OCI-LY1 (cell line): Measurements from ENCODE around the gene TNN.

Experiments
- H2AFZ ChIP-seq: fragments of 200-600 bp; sonication (generic), shearing (Covaris generic); 2 replicates; pipeline ENCODE4 v1.6.0; 2014; ENCODE audit warnings: antibody characterized with exemption, mild to moderate bottlenecking, low read length
- H3F3A ChIP-seq: fragments of 200-600 bp; sonication (generic), shearing (Covaris generic); 2 replicates; pipeline ENCODE4 v1.6.0; 2014; ENCODE audit warnings: mild to moderate bottlenecking, antibody characterized with exemption, low read length, moderate library complexity; ENCODE audit not compliant: insufficient read depth
- H3K27ac ChIP-seq: fragments of 200-600 bp; sonication (generic); 2 replicates; pipeline ENCODE4 v1.5.1; 2014; ENCODE audit warnings: low read length, mixed run types, mild to moderate bottlenecking, low read depth; ENCODE audit not compliant: poor library complexity, severe bottlenecking
- H3K27me3 ChIP-seq: fragments of 200-600 bp; sonication (generic); 2 replicates; pipeline ENCODE4 v1.6.0; 2014; ENCODE audit warnings: antibody characterized with exemption, mild to moderate bottlenecking, low read length, moderate library complexity; ENCODE audit not compliant: insufficient read depth
- H3K36me3 ChIP-seq: fragments of 200-600 bp; sonication (generic); 2 replicates; pipeline ENCODE4 v1.6.1; 2014; ENCODE audit warnings: mild to moderate bottlenecking, antibody characterized with exemption, low read length, moderate library complexity, mixed read lengths; ENCODE audit not compliant: insufficient read depth
- H3K4me1 ChIP-seq: fragments of 200-600 bp; sonication (generic); 2 replicates; pipeline ENCODE4 v1.5.1; 2014; ENCODE audit warnings: mild to moderate bottlenecking, low read length, moderate library complexity; ENCODE audit not compliant: insufficient read depth, severe bottlenecking
- H3K4me2 ChIP-seq: fragments of 200-600 bp; sonication (generic), shearing (Covaris generic); 2 replicates; pipeline ENCODE4 v1.6.1; 2014; ENCODE audit warnings: low read length
- H3K4me3 ChIP-seq: fragments of 200-600 bp; sonication (generic); 2 replicates; pipeline ENCODE4 v1.5.1; 2014; ENCODE audit warnings: low read length, low read depth, mild to moderate bottlenecking, mixed read lengths; ENCODE audit not compliant: poor library complexity, severe bottlenecking
- H3K79me2 ChIP-seq: fragments of 200-600 bp; shearing (Covaris generic); 2 replicates; pipeline ENCODE4 v1.6.1; 2016; ENCODE audit warnings: mixed run types, low read length, mixed read lengths; ENCODE audit not compliant: insufficient read depth
- H3K9ac ChIP-seq: fragments of 200-600 bp; sonication (generic), shearing (Covaris generic); 2 replicates; pipeline ENCODE4 v1.6.1; 2014; ENCODE audit warnings: mild to moderate bottlenecking, low read length, mixed read lengths
- H3K9me2 ChIP-seq: fragments of 200-600 bp; sonication (generic), shearing (Covaris generic); 2 replicates; pipeline ENCODE4 v1.6.1; 2014; ENCODE audit warnings: low read depth, mild to moderate bottlenecking, low read length, mixed read lengths
- H3K9me3 ChIP-seq: fragments of 200-600 bp; shearing (Covaris generic); 2 replicates; pipeline ENCODE4 v1.6.1; 2014; ENCODE audit warnings: low read length, mixed read lengths
- H4K20me1 ChIP-seq: fragments of 200-600 bp; sonication (generic), shearing (Covaris generic); 2 replicates; pipeline ENCODE4 v1.6.0; 2016; ENCODE audit warnings: mild to moderate bottlenecking, low read length; ENCODE audit not compliant: insufficient read depth
- EZH2 ChIP-seq: fragments of 200-600 bp; sonication (generic), shearing (Covaris generic); IDR thresholded peaks from 2 replicates; pipeline ENCODE4 v1.8.0; 2017; ENCODE audit warnings: borderline replicate concordance, mixed run types, mild to moderate bottlenecking, antibody characterized with exemption, low read length, moderate library complexity, mixed read lengths
- TF ChIP-seq, protein P1 (sequence below): fragments of 200-600 bp; sonication (generic), shearing (Covaris generic); IDR thresholded peaks from 2 replicates; pipeline ENCODE4 v1.5.1; 2017; ENCODE audit warnings: mild to moderate bottlenecking, antibody characterized with exemption, low read length, moderate library complexity, mixed read lengths

The TNN gene

DNA sequence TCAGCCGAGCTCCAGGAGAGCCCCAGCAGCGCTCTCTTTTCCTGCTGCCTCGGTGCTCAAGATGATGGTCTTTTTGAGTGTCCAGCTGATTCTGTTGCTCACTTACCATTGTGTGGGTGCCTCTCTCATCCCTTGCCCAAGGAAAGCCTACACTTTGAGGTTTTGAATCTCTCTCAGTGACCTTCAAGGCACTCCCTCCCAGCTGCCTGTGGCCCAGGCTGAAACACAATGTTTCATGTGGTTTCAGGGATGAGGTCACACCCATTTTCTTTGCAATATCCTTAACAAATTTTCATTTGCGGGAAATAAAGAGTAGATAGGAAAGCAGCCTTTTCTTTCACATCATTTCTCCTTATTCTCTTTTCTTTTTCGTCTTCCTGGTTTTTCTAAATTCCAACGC lies 31.8 kb upstream of the TNN start:
- H2AFZ ChIP-seq: no peak overlapping the region
- H3K4me3 ChIP-seq: no peak overlapping the region
- H4K20me1 ChIP-seq: no peaks in the 10 kb centered on the region
- TF ChIP-seq EZH2: no peak
- H3K79me2 ChIP-seq: no peaks in the 10 kb centered on the region
- H3K9ac ChIP-seq: no peak overlapping the region
- no peak overlapping the region for H3K4me2 ChIP-seq
- H3K9me3 ChIP-seq: no peaks in the 10 kb centered on the region
- no peaks in the 10 kb centered on the region for H3K27me3 ChIP-seq
- no peaks in the 10 kb centered on the region for H3K9me2 ChIP-seq
- no peaks in the 10 kb centered on the region for H3K36me3 ChIP-seq
- H3K4me1 ChIP-seq: no peaks in the 10 kb centered on the region
- no peak overlapping the region for H3K27ac ChIP-seq
- no peaks in the 10 kb centered on the region for H3F3A ChIP-seq

DNA sequence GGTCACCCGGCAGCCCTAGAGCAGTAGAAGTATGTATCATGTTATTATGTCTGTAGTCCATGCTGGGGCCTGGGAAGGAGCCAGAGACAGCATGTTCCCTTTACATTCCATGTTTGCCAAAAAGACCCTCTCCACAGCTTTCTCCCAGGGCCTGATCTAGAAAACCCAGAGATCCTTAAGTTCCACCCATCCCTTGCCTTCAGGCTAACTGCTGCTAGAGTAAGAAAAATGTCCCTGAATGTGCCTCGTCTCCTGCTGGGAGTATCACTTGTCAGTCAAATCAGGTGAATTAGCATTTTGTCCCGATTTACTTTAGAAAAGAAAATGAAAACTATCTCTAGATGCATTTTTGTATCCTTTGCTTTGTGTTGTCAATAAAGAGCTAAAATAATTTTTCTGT lies 31.2 kb upstream of the TNN start:
- Histone ChIP-seq H3K9me2 (no peaks in the 10 kb centered on the region), H2AFZ (no peak overlapping the region), H3F3A (no peaks in the 10 kb centered on the region), H3K9me3 (no peaks in the 10 kb centered on the region), H3K4me2 (no peak overlapping the region), H3K27ac (no peak overlapping the region), H3K9ac (no peak overlapping the region), H3K36me3 (no peaks in the 10 kb centered on the region), H3K4me3 (no peak overlapping the region), H3K4me1 (no peaks in the 10 kb centered on the region), H4K20me1 (no peaks in the 10 kb centered on the region), H3K27me3 (no peaks in the 10 kb centered on the region), H3K79me2 (no peaks in the 10 kb centered on the region)
- no peak for TF ChIP-seq EZH2
- TF ChIP-seq, protein P1, sequence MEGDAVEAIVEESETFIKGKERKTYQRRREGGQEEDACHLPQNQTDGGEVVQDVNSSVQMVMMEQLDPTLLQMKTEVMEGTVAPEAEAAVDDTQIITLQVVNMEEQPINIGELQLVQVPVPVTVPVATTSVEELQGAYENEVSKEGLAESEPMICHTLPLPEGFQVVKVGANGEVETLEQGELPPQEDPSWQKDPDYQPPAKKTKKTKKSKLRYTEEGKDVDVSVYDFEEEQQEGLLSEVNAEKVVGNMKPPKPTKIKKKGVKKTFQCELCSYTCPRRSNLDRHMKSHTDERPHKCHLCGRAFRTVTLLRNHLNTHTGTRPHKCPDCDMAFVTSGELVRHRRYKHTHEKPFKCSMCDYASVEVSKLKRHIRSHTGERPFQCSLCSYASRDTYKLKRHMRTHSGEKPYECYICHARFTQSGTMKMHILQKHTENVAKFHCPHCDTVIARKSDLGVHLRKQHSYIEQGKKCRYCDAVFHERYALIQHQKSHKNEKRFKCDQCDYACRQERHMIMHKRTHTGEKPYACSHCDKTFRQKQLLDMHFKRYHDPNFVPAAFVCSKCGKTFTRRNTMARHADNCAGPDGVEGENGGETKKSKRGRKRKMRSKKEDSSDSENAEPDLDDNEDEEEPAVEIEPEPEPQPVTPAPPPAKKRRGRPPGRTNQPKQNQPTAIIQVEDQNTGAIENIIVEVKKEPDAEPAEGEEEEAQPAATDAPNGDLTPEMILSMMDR: no peak

DNA sequence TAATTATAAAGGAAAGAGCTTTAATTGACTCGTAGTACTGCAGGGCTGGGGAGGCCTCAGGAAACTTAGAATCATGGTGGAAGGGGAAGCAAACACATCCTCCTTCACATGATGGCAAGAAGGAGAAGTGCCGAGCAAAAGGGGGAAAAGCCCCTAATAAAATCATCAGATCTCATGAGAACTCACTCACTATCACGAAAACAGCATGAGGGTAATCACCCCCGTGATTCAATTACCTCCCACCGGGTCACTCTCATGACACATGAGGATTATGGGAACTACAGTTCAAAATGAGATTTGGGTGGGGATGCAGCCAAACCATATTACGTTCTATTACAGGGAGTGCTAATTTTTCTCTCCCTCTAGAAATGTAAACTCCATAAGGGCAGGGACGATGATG lies 30.2 kb upstream of the TNN start:
- Histone ChIP-seq H3K9ac (no peak overlapping the region), H3K79me2 (no peaks in the 10 kb centered on the region), H3K36me3 (no peaks in the 10 kb centered on the region), H3K4me1 (no peaks in the 10 kb centered on the region), H3K4me3 (no peak overlapping the region), H3F3A (no peaks in the 10 kb centered on the region), H3K9me3 (no peaks in the 10 kb centered on the region), H4K20me1 (no peaks in the 10 kb centered on the region), H2AFZ (no peak overlapping the region), H3K4me2 (no peak overlapping the region), H3K27me3 (no peaks in the 10 kb centered on the region), H3K9me2 (no peaks in the 10 kb centered on the region), H3K27ac (no peak overlapping the region)
- no peak for TF ChIP-seq EZH2
- TF ChIP-seq, protein P1: no peak

DNA sequence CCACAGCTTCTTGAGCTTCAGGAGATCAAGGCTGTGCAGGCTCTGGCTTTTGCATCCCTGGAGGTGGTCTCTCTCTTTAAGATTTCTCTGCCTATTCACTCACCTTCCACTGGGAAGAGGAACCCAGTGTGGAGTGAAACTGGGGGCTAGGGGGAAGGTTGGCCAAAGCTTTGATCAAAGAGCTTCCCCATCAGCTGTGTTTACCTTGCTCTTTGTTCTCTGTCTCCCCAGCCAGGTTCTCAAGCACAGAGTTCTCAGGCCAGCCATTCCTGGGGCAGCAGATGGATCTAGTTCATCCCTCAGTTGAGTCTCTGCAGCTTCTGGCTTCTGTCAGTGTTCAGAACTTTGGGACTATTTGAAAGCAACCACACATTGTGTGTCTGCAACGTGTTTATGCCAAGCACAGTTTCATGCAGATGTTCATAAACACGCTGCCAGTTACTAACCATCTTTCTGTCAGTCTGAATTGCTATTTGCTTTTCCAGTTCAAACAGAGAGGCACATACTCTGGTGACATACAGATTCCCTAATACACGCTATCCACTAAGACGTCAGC lies 27.2 kb upstream of the TNN start:
- Histone ChIP-seq H3K79me2 (no peaks in the 10 kb centered on the region), H3K4me3 (no peak overlapping the region), H3F3A (no peaks in the 10 kb centered on the region), H2AFZ (no peak overlapping the region), H3K9me2 (no peaks in the 10 kb centered on the region), H3K27ac (no peak overlapping the region), H4K20me1 (no peaks in the 10 kb centered on the region), H3K27me3 (no peaks in the 10 kb centered on the region), H3K4me1 (no peaks in the 10 kb centered on the region), H3K36me3 (no peaks in the 10 kb centered on the region), H3K9me3 (no peaks in the 10 kb centered on the region), H3K4me2 (no peak overlapping the region), H3K9ac (no peak overlapping the region)
- TF ChIP-seq EZH2: no peak
- TF ChIP-seq, protein P1: no peak
